ENCODE data around the gene ZFAND3.

The ZFAND3 gene

DNA sequence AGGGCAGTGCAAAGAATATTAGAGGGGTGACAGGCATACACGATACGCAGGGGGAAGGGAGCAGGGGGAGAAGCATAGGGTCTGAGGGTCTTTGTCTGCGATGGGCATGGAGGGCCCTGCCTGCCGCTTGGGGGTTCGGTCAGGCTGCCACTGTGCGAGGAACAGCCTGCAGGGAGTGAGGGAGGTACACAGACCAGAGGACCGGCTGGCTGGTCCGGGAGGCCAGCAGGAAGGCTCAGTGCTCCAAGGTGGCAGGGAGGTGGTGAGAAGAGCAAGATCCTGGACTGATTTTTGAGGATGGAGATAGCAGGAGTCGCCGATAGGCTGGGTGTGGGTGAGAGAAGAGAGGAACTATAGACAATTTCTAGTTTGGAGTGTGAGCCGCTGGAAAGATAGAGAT is 338.4 kb downstream of the ZFAND3 start:
- H3K4me3 ChIP-seq (ENCODE audit: insufficient read depth, low read depth, low read length, poor library complexity, severe bottlenecking), result no peak overlapping the region
- no peaks in the 10 kb centered on the region for H3K36me3 ChIP-seq (ENCODE audit: control insufficient read depth, insufficient read depth, low read length)
- no peak for DNase-seq
- H3K4me1 ChIP-seq (ENCODE audit: control insufficient read depth, insufficient read depth, low read length, poor library complexity, severe bottlenecking), result no peaks in the 10 kb centered on the region
- no peaks in the 10 kb centered on the region for H3K9me3 ChIP-seq (ENCODE audit: control insufficient read depth, low read length)
- no peak overlapping the region for H3K27ac ChIP-seq (ENCODE audit: insufficient read depth, low read length, poor library complexity, severe bottlenecking)
- no peaks in the 10 kb centered on the region for H3K27me3 ChIP-seq (replicated peaks; ENCODE audit: control insufficient read depth, insufficient read depth, low read length, poor library complexity, severe bottlenecking)

DNA sequence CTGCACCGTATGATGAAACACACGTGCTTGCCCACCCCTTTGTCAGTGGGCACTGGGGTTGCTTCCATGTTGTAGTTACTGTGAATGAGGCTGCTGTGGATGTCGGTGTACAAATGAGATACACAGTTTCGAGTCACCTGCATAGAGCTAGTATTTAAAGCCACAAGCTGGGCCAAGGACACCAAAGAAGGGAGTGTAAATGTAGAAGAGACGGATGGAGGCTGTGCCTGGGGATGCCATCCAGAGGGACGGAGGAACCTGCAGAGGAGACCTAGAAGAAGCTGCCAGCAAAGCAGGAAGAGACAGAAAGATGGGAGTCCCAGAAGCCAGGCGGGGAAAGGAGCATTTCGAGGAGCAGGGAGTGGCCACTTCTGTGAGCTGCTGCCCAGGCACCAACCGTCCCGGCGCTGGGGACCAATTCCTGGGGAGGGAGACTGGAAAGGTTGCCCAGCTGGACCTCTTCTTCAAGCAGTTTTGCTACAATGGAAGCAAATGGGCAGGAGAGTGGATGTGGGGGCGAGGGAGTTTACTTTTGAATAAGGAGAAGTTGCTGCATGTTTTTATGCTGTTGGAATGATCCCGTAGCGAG is 339.3 kb downstream of the ZFAND3 start:
- H3K4me3 ChIP-seq (ENCODE audit: insufficient read depth, low read depth, low read length, poor library complexity, severe bottlenecking), result no peak overlapping the region
- H3K9me3 ChIP-seq (ENCODE audit: control insufficient read depth, low read length), result no peaks in the 10 kb centered on the region
- DNase-seq, result no peak
- no peaks in the 10 kb centered on the region for H3K4me1 ChIP-seq (ENCODE audit: control insufficient read depth, insufficient read depth, low read length, poor library complexity, severe bottlenecking)
- H3K36me3 ChIP-seq (ENCODE audit: control insufficient read depth, insufficient read depth, low read length), result no peaks in the 10 kb centered on the region
- H3K27ac ChIP-seq (ENCODE audit: insufficient read depth, low read length, poor library complexity, severe bottlenecking), result no peak overlapping the region
- H3K27me3 ChIP-seq (replicated peaks; ENCODE audit: control insufficient read depth, insufficient read depth, low read length, poor library complexity, severe bottlenecking), result no peaks in the 10 kb centered on the region

DNA sequence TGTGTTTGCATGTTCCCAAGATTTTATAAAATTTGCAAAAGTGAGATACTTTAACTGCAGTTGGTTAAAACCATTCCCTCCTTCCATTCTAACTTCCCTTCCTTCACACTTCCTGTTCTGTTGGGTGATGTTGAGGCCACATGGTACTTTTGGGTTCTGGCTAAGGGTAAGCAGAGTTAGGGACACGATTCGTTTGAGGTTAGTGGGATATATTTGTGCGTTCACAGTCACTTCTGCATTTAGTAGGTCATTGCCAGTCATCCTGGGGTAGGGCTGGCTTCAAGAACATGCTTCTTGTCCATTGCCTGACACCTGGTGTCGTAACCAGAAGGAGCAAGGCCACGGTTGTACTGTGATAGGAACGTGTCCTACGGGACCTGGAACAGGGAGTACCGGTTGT is 340.1 kb downstream of the ZFAND3 start:
- H3K27me3 ChIP-seq (replicated peaks; ENCODE audit: control insufficient read depth, insufficient read depth, low read length, poor library complexity, severe bottlenecking), result no peaks in the 10 kb centered on the region
- no peak for DNase-seq
- no peak overlapping the region for H3K4me3 ChIP-seq (ENCODE audit: insufficient read depth, low read depth, low read length, poor library complexity, severe bottlenecking)
- no peaks in the 10 kb centered on the region for H3K4me1 ChIP-seq (ENCODE audit: control insufficient read depth, insufficient read depth, low read length, poor library complexity, severe bottlenecking)
- no peaks in the 10 kb centered on the region for H3K36me3 ChIP-seq (ENCODE audit: control insufficient read depth, insufficient read depth, low read length)
- no peak overlapping the region for H3K27ac ChIP-seq (ENCODE audit: insufficient read depth, low read length, poor library complexity, severe bottlenecking)
- H3K9me3 ChIP-seq (ENCODE audit: control insufficient read depth, low read length), result no peaks in the 10 kb centered on the region

DNA sequence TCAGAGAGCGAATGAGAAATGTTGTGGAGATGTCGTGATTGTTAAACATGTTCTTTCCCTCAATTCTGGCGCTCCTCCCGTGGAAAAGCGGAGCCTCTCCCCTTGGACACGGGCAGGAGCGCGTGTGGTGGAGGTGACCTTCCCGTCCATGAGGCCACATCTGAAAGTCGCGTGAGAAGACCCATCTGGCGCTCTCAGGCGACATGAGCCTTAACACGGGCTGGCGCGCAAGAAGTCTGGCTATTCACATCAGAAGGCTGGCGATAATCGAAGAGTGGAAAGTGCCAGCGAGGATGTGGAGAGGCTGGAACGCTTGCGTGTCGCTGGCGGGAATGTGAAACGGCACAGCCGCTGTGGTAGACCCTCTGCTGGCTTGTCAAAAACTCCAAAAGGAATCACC is 341.3 kb downstream of the ZFAND3 start:
- Histone ChIP-seq H3K27me3 (replicated peaks; ENCODE audit: control insufficient read depth, insufficient read depth, low read length, poor library complexity, severe bottlenecking) (no peaks in the 10 kb centered on the region), H3K9me3 (ENCODE audit: control insufficient read depth, low read length) (no peaks in the 10 kb centered on the region), H3K27ac (ENCODE audit: insufficient read depth, low read length, poor library complexity, severe bottlenecking) (no peak overlapping the region), H3K4me1 (ENCODE audit: control insufficient read depth, insufficient read depth, low read length, poor library complexity, severe bottlenecking) (no peaks in the 10 kb centered on the region), H3K4me3 (ENCODE audit: insufficient read depth, low read depth, low read length, poor library complexity, severe bottlenecking) (no peak overlapping the region), H3K36me3 (ENCODE audit: control insufficient read depth, insufficient read depth, low read length) (no peaks in the 10 kb centered on the region)
- DNase-seq, result no peak

DNA sequence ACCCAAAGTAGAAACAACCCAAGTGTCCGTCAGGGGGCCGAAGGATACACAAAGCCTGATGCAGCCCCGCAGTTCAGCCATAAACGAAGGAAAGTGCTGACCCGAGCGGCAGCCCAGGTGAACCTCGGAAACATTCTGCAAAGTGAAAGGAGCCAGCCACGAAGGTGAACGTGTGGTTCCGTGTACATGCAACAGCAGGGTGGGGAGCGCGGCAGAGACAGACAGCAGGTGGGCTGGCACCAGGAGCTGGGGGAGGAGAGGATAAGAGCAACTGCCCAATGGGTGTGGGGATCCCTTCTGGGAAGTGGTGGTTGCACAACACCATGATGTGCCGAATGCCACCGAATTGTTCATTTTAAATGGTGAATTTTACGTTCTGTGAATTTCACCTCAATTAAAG is 341.8 kb downstream of the ZFAND3 start:
- H3K36me3 ChIP-seq (ENCODE audit: control insufficient read depth, insufficient read depth, low read length), result no peaks in the 10 kb centered on the region
- H3K27me3 ChIP-seq (replicated peaks; ENCODE audit: control insufficient read depth, insufficient read depth, low read length, poor library complexity, severe bottlenecking), result no peaks in the 10 kb centered on the region
- H3K4me1 ChIP-seq (ENCODE audit: control insufficient read depth, insufficient read depth, low read length, poor library complexity, severe bottlenecking), result no peaks in the 10 kb centered on the region
- no peaks in the 10 kb centered on the region for H3K9me3 ChIP-seq (ENCODE audit: control insufficient read depth, low read length)
- no peak overlapping the region for H3K27ac ChIP-seq (ENCODE audit: insufficient read depth, low read length, poor library complexity, severe bottlenecking)
- no peak overlapping the region for H3K4me3 ChIP-seq (ENCODE audit: insufficient read depth, low read depth, low read length, poor library complexity, severe bottlenecking)
- no peak for DNase-seq

DNA sequence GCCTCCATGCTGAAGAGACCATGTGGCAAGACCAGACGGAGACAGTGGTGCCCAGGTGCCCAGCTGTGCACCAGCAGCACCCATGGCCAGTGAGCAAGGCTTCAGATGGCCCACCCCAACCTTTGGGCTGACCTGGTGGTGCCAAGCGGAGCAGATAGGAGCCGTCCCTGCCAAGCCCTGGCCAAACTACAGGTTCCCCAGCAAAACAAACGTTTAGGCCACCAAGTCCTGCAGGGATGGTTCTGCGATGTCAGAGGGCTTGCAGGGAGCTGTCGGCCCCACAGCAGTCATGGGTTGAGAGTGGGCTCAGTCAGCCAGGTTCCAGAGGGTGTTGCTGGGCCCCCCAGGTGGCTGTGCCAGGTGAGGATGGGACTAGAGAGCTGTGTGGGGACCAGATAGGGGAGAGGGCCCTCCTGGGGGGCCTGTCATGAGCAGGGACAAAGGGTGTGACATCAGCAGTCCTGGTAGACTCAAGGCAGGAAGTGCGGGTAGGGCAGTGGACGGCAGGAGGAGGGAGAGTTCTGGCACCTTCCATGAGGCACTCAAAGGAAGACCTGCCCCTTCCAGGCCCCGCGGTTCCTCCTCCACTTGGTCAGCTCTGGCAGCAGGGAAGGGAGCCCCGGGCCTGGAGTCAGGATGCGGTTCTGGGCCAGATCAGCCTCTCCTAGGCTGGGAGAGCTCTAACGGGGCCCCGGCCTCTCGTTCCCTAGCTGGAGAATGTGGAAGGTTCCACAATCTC is 342.4 kb downstream of the ZFAND3 start:
- no peaks in the 10 kb centered on the region for H3K4me1 ChIP-seq (ENCODE audit: control insufficient read depth, insufficient read depth, low read length, poor library complexity, severe bottlenecking)
- H3K36me3 ChIP-seq (ENCODE audit: control insufficient read depth, insufficient read depth, low read length), result no peaks in the 10 kb centered on the region
- no peaks in the 10 kb centered on the region for H3K9me3 ChIP-seq (ENCODE audit: control insufficient read depth, low read length)

DNA sequence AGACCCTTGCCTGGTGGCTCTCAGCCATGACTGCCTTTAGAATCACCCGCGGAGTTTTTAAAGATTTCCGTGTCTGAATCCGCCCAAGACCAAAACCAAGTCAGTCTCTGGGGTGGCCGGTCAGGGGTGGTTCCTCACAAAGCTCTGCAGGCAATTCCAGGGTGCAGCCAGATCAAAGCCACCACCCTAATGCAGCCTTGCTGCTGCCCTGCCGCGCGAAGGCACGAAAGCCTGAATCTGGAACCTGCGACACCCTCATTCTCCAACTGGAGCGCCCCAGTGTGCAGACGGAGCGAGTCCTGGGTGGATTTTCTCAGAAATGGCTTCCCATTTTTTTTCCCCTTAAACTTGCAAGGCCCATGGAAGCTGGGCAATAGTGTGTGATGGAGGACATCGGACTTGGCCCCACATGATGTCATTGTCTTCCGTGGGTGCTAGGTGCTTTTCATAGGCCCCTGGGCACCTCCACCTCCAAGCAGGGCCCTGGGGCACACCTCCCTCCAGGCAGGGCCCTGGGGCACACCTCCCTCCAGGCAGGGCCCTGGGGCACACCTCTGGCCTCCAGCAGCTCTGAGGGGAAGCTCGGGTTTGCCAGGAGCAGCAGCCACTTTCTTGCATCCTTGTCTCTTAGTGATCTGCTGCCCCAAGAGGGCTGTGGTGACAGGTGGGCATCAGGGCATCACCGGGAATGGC is 343.1 kb downstream of the ZFAND3 start:
- no peak overlapping the region for H3K4me3 ChIP-seq (ENCODE audit: insufficient read depth, low read depth, low read length, poor library complexity, severe bottlenecking)
- no peak overlapping the region for H3K27ac ChIP-seq (ENCODE audit: insufficient read depth, low read length, poor library complexity, severe bottlenecking)
- no peaks in the 10 kb centered on the region for H3K36me3 ChIP-seq (ENCODE audit: control insufficient read depth, insufficient read depth, low read length)
- DNase-seq, result no peak
- H3K9me3 ChIP-seq (ENCODE audit: control insufficient read depth, low read length), result no peaks in the 10 kb centered on the region
- no peaks in the 10 kb centered on the region for H3K4me1 ChIP-seq (ENCODE audit: control insufficient read depth, insufficient read depth, low read length, poor library complexity, severe bottlenecking)
- no peaks in the 10 kb centered on the region for H3K27me3 ChIP-seq (replicated peaks; ENCODE audit: control insufficient read depth, insufficient read depth, low read length, poor library complexity, severe bottlenecking)

More for the DNA sequence above, 342.4 kb downstream of the ZFAND3 start:
- Histone ChIP-seq H3K27ac (ENCODE audit: insufficient read depth, low read length, poor library complexity, severe bottlenecking) (no peak overlapping the region), H3K27me3 (replicated peaks; ENCODE audit: control insufficient read depth, insufficient read depth, low read length, poor library complexity, severe bottlenecking) (no peaks in the 10 kb centered on the region), H3K4me3 (ENCODE audit: insufficient read depth, low read depth, low read length, poor library complexity, severe bottlenecking) (no peak overlapping the region)
- no peak for DNase-seq

DNA sequence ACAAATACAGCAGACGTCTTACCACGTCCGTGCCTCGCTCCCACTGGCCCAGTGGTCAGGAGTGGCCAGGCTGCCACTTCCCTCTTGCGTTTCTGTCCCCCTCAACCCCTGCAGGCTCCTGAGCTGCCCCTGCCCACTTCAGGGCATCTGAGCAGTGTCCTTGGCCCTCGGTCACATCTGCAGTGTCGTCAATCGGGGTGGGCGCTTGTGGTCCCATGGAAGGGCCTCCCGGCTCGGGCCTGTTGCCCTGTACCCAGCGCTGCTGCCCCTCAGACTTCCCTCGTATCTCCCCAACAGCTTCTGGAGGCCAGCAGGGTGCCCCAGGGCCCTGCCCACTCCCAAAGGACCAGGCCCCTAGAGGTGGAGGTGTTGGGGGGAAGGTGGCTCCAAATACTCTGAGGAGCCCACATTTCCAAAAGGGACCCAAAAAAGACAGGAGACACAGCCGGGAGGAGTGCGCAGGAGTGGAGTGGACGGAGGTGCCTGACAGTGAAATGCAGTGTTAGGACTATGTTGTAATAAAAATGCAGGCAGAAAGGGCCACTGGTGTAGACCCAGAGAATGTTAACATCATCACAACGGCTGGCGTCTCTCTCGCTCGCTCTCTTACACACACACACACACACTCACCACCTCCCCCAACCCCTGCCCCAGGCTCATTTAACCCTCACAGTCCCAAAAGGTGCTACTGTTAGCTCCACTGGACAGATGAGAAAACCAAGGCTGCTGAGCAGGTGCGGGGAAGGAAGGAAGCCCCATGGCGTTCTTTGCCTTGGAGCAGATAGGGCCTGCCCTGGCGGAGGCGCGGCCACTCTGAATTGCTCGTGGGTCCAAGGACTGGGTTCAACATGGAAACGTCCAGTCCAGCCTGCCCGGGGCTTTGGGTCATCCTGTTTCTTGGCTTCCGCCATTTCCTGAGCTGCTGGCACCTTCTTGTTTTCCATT is 343.9 kb downstream of the ZFAND3 start:
- no peak overlapping the region for H3K4me3 ChIP-seq (ENCODE audit: insufficient read depth, low read depth, low read length, poor library complexity, severe bottlenecking)
- no peaks in the 10 kb centered on the region for H3K9me3 ChIP-seq (ENCODE audit: control insufficient read depth, low read length)
- H3K36me3 ChIP-seq (ENCODE audit: control insufficient read depth, insufficient read depth, low read length), result no peaks in the 10 kb centered on the region
- no peak overlapping the region for H3K27ac ChIP-seq (ENCODE audit: insufficient read depth, low read length, poor library complexity, severe bottlenecking)
- H3K27me3 ChIP-seq (replicated peaks; ENCODE audit: control insufficient read depth, insufficient read depth, low read length, poor library complexity, severe bottlenecking), result no peaks in the 10 kb centered on the region
- DNase-seq, result no peak
- no peaks in the 10 kb centered on the region for H3K4me1 ChIP-seq (ENCODE audit: control insufficient read depth, insufficient read depth, low read length, poor library complexity, severe bottlenecking)

DNA sequence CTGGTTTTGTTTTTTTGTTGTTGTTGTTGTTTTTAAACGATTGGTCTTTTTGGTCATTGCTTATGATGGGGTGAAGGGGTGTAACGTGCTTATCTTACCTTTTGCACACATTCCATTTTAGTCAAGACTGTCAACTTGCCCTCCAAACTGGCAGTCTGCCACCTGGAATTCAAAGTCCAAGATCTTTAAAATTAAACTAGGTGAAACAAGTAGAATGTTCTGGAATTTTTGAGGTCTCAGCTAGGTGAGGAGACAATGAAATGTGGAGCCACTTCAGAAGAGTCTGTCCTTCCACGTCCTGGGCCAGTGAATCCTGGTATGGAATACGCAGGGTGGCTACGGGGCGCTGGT is 344.6 kb downstream of the ZFAND3 start:
- H3K36me3 ChIP-seq (ENCODE audit: control insufficient read depth, insufficient read depth, low read length), result no peaks in the 10 kb centered on the region
- no peaks in the 10 kb centered on the region for H3K4me1 ChIP-seq (ENCODE audit: control insufficient read depth, insufficient read depth, low read length, poor library complexity, severe bottlenecking)
- DNase-seq, result no peak
- no peak overlapping the region for H3K27ac ChIP-seq (ENCODE audit: insufficient read depth, low read length, poor library complexity, severe bottlenecking)
- H3K9me3 ChIP-seq (ENCODE audit: control insufficient read depth, low read length), result no peaks in the 10 kb centered on the region
- H3K27me3 ChIP-seq (replicated peaks; ENCODE audit: control insufficient read depth, insufficient read depth, low read length, poor library complexity, severe bottlenecking), result no peaks in the 10 kb centered on the region
- H3K4me3 ChIP-seq (ENCODE audit: insufficient read depth, low read depth, low read length, poor library complexity, severe bottlenecking), result no peak overlapping the region

All from effector memory CD4-positive, alpha-beta T cell (primary cell).